Upper lobe of left lung (tissue), 6 donors: ENCODE measurements around the gene JMJD4. TPM values are rescaled to one million over a fixed set of nuclear protein-coding genes. Genes with fewer than 3 reads are reported as not detected.

Source experiments
- ATAC-seq, 2 donors: fragments of 200-7000 bp; cut with Tn5 transposase; one replicate each; pipeline ENCODE4 v1.9.1; 2022; ENCODE audit warnings: mild to moderate bottlenecking in 2 of 2, moderate library complexity in 2 of 2; ENCODE audit not compliant: low FRiP score in 2 of 2
- DNase-seq, 2 donors: peaks; one replicate each; pipeline ENCODE4 v3.0.0-alpha.2; 2019 to 2020
- H3K27ac ChIP-seq, 4 donors: fragments of 200-600 bp; sonication (generic); one replicate each; pipeline ENCODE4 v1.5.1; 2016 to 2019
- H3K27me3 ChIP-seq, 4 donors: fragments of 200-600 bp; sonication (generic); one replicate each; pipeline ENCODE4 v1.5.1; 2017 to 2019
- H3K36me3 ChIP-seq, 4 donors: fragments of 200-600 bp; sonication (generic); one replicate each; pipeline ENCODE4 v1.5.1; 2016 to 2019
- H3K4me1 ChIP-seq, 4 donors: fragments of 200-600 bp; sonication (generic); one replicate each; pipeline ENCODE4 v1.5.1; 2018 to 2019
- H3K4me3 ChIP-seq, 4 donors: fragments of 200-600 bp; sonication (generic); one replicate each; pipeline ENCODE4 v1.5.1; 2017 to 2019; ENCODE audit warnings: mild to moderate bottlenecking in 2 of 4, moderate library complexity in 1 of 4
- H3K9me3 ChIP-seq, 4 donors: fragments of 200-600 bp; sonication (generic); one replicate each; pipeline ENCODE4 v1.5.1; 2018 to 2019
- EP300 ChIP-seq, 4 donors: sonication (generic); formaldehyde crosslinking; IDR thresholded peaks; one replicate each; pipeline ENCODE4 v1.5.1; 2017; ENCODE audit warnings: antibody characterized with exemption in 4 of 4, control low read depth in 2 of 4
- POLR2A ChIP-seq, 4 donors: fragments of 450-650 bp; IDR thresholded peaks; one replicate each; pipeline ENCODE4 v1.5.1; 2016 to 2017; ENCODE audit warnings: antibody characterized with exemption in 4 of 4, mild to moderate bottlenecking in 2 of 4
- POLR2AphosphoS5 ChIP-seq, 2 donors: sonication (generic); formaldehyde crosslinking; IDR thresholded peaks; one replicate each; pipeline ENCODE4 v1.5.1; 2017; ENCODE audit warnings: antibody characterized with exemption in 2 of 2
- WGBS, 2 donors: methylation state at CpG; one replicate each; pipeline ENCODE4 v1.1.5; 2017 to 2018; 5-methylcytosine and 5-hydroxymethylcytosine counted together
- total RNA-seq, 6 donors: library from RNA; depleted of rRNA in 4 of 6; stranded (reverse); fragments of >200 nt in 4 of 6; gene quantifications; one replicate each; pipeline versions ENCODE4 v1.1.0 to v1.2.1, GENCODE V29; 2016 to 2021
- TF ChIP-seq, protein P1 (sequence below), 6 experiments: fragments of 450-650 bp in 4 of 6; fragments of 200-600 bp in 2 of 6; sonication (generic) in 2 of 6; IDR thresholded peaks; one replicate each; pipeline ENCODE4 v1.5.1; 2016 to 2019; ENCODE audit warnings: antibody characterized with exemption in 6 of 6
- donor health status: DM: no; HTN: no; CAD: no; lungs with moderate emphysema.
- donor health status: DM: no; HTN: yes; CAD: no; lungs with severe emphysema.

The JMJD4 gene
- total RNA-seq, 6 donors from 2014 or later, result 12.6 to 27.2 (median 20.0) TPM

DNA sequence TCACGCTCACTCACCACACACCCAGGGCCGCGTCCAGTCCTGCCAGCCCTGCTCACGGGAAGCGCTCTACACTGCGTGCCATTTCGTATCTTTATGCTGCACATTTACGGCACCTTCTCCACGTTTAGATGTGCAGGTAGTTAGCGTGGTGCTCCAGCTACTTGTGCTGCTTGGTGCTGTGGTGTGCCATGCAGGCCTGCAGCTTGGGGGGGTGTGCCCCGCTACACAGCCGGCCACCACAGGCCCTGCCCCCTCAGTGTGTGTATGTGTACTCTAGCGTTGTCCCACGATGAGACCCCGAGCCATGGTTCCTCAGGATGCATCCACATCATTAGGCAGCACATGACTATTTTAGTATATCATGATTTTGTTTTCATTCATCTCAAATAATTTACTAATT lies 38.5 kb upstream of the JMJD4 start:
- H3K4me1 ChIP-seq, result no peaks in the 10 kb centered on the region
- peaks cover 0 to 47% (median 12%) of the 10 kb centered on the region in 4 donors for H3K36me3 ChIP-seq
- TF ChIP-seq EP300 (IDR thresholded peaks at IDR 0.05), result no peak
- no peak for TF ChIP-seq POLR2A (IDR thresholded peaks at IDR 0.05)
- TF ChIP-seq, protein P1, sequence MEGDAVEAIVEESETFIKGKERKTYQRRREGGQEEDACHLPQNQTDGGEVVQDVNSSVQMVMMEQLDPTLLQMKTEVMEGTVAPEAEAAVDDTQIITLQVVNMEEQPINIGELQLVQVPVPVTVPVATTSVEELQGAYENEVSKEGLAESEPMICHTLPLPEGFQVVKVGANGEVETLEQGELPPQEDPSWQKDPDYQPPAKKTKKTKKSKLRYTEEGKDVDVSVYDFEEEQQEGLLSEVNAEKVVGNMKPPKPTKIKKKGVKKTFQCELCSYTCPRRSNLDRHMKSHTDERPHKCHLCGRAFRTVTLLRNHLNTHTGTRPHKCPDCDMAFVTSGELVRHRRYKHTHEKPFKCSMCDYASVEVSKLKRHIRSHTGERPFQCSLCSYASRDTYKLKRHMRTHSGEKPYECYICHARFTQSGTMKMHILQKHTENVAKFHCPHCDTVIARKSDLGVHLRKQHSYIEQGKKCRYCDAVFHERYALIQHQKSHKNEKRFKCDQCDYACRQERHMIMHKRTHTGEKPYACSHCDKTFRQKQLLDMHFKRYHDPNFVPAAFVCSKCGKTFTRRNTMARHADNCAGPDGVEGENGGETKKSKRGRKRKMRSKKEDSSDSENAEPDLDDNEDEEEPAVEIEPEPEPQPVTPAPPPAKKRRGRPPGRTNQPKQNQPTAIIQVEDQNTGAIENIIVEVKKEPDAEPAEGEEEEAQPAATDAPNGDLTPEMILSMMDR (IDR thresholded peaks at IDR 0.05), result no peak
- no peak for TF ChIP-seq POLR2AphosphoS5 (IDR thresholded peaks at IDR 0.05)
- no peak for DNase-seq
- no peak overlapping the region for H3K27ac ChIP-seq
- H3K9me3 ChIP-seq, result no peaks in the 10 kb centered on the region
- no peaks in the 10 kb centered on the region for H3K27me3 ChIP-seq
- ATAC-seq, result no peak
- H3K4me3 ChIP-seq, result no peak overlapping the region
- 92 to 96% methylated on average over 15 of the region's 15 CpGs for WGBS, 2 donors

DNA sequence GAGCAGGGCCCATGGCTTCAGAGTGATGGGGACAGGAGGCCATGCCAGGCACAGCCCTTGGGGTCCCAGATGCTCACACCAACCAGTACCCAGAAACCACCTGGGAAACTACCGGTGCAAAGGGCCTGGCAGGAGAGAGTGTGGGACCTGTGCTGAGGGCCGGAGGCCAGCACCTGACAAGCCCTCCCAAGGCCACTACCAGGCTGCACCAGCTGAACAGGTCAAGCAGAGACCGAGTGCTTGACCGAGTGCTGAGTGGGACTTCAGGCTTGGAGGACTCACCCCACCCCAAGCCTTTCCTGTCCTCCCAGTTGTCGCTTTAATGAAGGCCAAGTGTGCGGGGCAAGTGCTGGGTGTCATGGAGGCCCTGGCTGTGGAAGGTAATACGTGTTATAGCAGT lies 36.7 kb upstream of the JMJD4 start:
- no peak for ATAC-seq

DNA sequence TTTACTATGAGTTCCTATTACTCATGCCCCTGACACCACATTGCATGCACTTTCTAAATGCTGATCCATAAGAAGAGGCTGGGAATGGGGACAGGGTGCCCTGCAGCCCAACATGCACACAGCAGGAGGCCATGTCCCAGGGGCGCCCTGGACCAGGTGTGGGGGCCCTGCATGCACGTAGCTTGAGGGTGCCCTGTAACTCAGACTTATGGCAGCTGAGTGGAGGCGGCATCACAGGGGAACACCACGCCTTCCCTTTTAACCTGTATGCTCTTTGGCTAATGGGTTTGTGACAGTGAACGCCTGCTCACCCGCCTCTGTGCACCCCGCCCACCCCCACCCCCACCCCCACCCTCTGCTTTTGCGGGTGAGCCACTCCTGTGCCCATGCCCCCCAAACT lies 36.2 kb upstream of the JMJD4 start:
- 96 to 98% methylated on average over 6 to 8 of the region's 8 CpGs for WGBS, 2 donors
- no peak for ATAC-seq
- Histone ChIP-seq H3K36me3 (peaks cover 5 to 61% (median 27%) of the 10 kb centered on the region in 4 donors), H3K4me1 (peaks cover 0 to 14% (median 5%) of the 10 kb centered on the region in 4 donors), H3K27ac (no peak overlapping the region), H3K4me3 (no peak overlapping the region), H3K9me3 (no peaks in the 10 kb centered on the region), H3K27me3 (no peaks in the 10 kb centered on the region)
- no peak for DNase-seq
- TF ChIP-seq POLR2AphosphoS5 (IDR thresholded peaks at IDR 0.05) (no peak), EP300 (IDR thresholded peaks at IDR 0.05) (no peak), POLR2A (IDR thresholded peaks at IDR 0.05) (no peak)
- TF ChIP-seq, protein P1 (IDR thresholded peaks at IDR 0.05), result no peak

More for the DNA sequence above, 36.7 kb upstream of the JMJD4 start:
- no peak overlapping the region for H3K27ac ChIP-seq
- H3K4me3 ChIP-seq, result no peak overlapping the region
- WGBS, 2 donors, result 89 to 97% methylated on average over 4 to 7 of the region's 7 CpGs
- peaks cover 5 to 65% (median 29%) of the 10 kb centered on the region in 4 donors for H3K36me3 ChIP-seq
- no peak for DNase-seq
- H3K9me3 ChIP-seq, result no peaks in the 10 kb centered on the region
- TF ChIP-seq, protein P1 (IDR thresholded peaks at IDR 0.05), result no peak
- TF ChIP-seq EP300 (IDR thresholded peaks at IDR 0.05) (no peak), POLR2A (IDR thresholded peaks at IDR 0.05) (no peak), POLR2AphosphoS5 (IDR thresholded peaks at IDR 0.05) (no peak)
- peaks cover 0 to 9% (median 4%) of the 10 kb centered on the region in 4 donors for H3K4me1 ChIP-seq
- no peaks in the 10 kb centered on the region for H3K27me3 ChIP-seq

DNA sequence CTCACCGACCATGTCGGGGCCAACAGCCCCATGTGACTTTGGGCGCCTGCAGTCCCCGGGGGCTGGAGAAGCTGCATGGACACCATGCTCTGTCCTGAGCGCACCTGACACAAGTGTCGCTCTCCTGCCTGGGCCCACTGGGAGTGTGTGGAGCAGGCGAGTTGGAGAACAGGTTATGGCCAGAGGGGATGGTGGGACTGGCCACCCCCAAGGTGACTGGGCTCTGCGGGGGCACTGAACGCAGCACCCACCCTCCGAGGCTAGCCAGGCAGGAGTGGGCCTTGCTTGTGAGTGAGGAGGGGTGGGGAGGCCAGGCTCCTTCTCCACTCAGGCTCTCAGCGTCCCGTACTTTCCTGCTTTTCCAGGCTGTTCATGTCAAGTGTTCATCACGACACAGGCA lies 35.7 kb upstream of the JMJD4 start:
- ATAC-seq, result no peak
- H3K27ac ChIP-seq, result no peak overlapping the region
- peaks cover 0 to 19% (median 5%) of the 10 kb centered on the region in 4 donors for H3K4me1 ChIP-seq
- no peak for DNase-seq
- H3K4me3 ChIP-seq, result no peak overlapping the region
- H3K9me3 ChIP-seq, result no peaks in the 10 kb centered on the region
- TF ChIP-seq EP300 (IDR thresholded peaks at IDR 0.05) (no peak), POLR2AphosphoS5 (IDR thresholded peaks at IDR 0.05) (no peak), POLR2A (IDR thresholded peaks at IDR 0.05) (no peak)
- TF ChIP-seq, protein P1 (IDR thresholded peaks at IDR 0.05), result no peak
- WGBS, 2 donors, result 95 to 98% methylated on average over 12 to 13 of the region's 13 CpGs
- no peaks in the 10 kb centered on the region for H3K27me3 ChIP-seq
- H3K36me3 ChIP-seq, result peaks cover 5 to 56% (median 25%) of the 10 kb centered on the region in 4 donors

DNA sequence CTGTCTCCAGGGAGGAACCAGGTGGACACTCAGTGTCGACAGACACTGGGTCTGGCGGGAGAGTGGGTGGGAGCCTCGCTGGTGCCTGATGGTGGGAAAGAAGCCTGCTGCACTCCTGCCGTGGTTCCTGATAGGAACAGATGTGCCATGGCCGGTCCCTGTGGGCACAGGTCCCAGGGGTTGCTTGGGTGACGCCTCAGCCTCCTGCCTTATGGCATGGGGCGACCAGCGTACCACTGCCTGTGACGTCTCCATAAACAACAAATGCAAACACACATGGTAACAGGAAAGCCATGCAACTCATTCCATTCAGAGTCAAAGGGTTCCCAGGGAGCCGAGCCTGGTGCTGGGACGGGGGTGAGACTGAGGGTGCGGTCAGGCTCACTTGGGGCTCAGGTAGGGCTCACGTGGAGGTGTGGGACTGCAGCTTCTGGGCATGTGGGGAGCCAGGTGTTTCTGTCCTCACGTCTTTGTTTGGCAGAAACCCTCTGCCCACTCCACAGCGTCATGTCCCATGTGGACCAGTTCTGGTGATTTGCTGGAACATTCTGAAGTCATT lies 34.9 kb upstream of the JMJD4 start:
- Histone ChIP-seq H3K4me1 (peaks cover 0 to 19% (median 9%) of the 10 kb centered on the region in 4 donors), H3K36me3 (peaks cover 5 to 49% (median 24%) of the 10 kb centered on the region in 4 donors), H3K9me3 (no peaks in the 10 kb centered on the region), H3K4me3 (no peak overlapping the region), H3K27me3 (no peaks in the 10 kb centered on the region), H3K27ac (no peak overlapping the region)
- DNase-seq (no peak), ATAC-seq (no peak)
- 93 to 94% methylated on average over 6 to 15 of the region's 15 CpGs for WGBS, 2 donors
- TF ChIP-seq, protein P1 (IDR thresholded peaks at IDR 0.05), result no peak
- no peak for TF ChIP-seq POLR2A (IDR thresholded peaks at IDR 0.05)
- TF ChIP-seq POLR2AphosphoS5 (IDR thresholded peaks at IDR 0.05), result no peak
- TF ChIP-seq EP300 (IDR thresholded peaks at IDR 0.05), result no peak
